Vagina (tissue), 2 donors: ENCODE measurements around the gene FAM131B.

Source experiments
- POLR2A ChIP-seq, 2 donors: fragments of 450-650 bp; IDR thresholded peaks; one replicate each; pipeline ENCODE4 v1.6.1; 2017; ENCODE audit warnings: antibody characterized with exemption in 2 of 2, mild to moderate bottlenecking in 2 of 2, moderate library complexity in 2 of 2
- POLR2AphosphoS5 ChIP-seq, 2 donors: sonication (generic); formaldehyde crosslinking; IDR thresholded peaks; one replicate each; pipeline ENCODE4 v1.9.0; 2017; ENCODE audit warnings: antibody characterized with exemption in 2 of 2, mild to moderate bottlenecking in 2 of 2, low read depth in 1 of 2; ENCODE audit not compliant: insufficient read depth in 1 of 2
- TF ChIP-seq, protein P1 (sequence below), 3 experiments: fragments of 450-650 bp in 2 of 3; fragments of 200-600 bp in 1 of 3; sonication (generic) in 1 of 3; IDR thresholded peaks; one replicate each; pipeline ENCODE4 v1.5.1; 2017 to 2019; ENCODE audit warnings: antibody characterized with exemption in 3 of 3, mild to moderate bottlenecking in 2 of 3, moderate library complexity in 2 of 3

DNA sequence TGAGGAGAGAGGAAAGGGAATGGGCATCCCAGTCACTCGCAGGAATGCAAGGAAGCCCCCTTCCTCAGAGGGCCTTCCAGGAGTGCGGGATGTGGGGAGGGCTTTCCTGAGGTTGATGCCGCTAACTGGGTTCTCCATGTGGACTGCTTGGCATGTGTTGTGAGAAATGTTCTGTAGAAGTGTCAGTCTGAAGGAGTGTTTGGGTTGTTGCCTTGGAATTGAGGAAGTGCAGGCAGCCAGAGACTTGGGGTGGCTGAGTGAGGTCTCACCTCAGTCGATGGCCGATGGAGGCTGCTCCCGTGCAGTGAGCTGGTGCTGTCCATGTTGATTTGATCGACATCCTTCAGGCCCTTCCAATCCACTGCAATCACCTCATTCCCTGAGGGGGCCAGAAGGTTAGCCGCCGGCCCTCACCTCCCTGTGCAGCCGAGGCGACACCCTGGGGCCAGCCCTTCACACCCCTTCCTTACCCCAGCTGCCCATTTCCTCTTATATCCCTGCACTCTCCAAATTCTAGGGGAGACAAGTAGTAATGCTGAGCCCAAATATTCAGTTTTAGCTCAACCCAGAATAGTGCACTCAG lies 2.7 kb downstream of the FAM131B start:
- TF ChIP-seq, protein P1, sequence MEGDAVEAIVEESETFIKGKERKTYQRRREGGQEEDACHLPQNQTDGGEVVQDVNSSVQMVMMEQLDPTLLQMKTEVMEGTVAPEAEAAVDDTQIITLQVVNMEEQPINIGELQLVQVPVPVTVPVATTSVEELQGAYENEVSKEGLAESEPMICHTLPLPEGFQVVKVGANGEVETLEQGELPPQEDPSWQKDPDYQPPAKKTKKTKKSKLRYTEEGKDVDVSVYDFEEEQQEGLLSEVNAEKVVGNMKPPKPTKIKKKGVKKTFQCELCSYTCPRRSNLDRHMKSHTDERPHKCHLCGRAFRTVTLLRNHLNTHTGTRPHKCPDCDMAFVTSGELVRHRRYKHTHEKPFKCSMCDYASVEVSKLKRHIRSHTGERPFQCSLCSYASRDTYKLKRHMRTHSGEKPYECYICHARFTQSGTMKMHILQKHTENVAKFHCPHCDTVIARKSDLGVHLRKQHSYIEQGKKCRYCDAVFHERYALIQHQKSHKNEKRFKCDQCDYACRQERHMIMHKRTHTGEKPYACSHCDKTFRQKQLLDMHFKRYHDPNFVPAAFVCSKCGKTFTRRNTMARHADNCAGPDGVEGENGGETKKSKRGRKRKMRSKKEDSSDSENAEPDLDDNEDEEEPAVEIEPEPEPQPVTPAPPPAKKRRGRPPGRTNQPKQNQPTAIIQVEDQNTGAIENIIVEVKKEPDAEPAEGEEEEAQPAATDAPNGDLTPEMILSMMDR (IDR thresholded peaks at IDR 0.05), result no peak
- TF ChIP-seq POLR2A (IDR thresholded peaks at IDR 0.05) (no peak), POLR2AphosphoS5 (IDR thresholded peaks at IDR 0.05; ENCODE audit: insufficient read depth in 1 of 2, low read depth in 1 of 2) (no peak)
